ENCODE measurements around the gene LRRC28.

DNA sequence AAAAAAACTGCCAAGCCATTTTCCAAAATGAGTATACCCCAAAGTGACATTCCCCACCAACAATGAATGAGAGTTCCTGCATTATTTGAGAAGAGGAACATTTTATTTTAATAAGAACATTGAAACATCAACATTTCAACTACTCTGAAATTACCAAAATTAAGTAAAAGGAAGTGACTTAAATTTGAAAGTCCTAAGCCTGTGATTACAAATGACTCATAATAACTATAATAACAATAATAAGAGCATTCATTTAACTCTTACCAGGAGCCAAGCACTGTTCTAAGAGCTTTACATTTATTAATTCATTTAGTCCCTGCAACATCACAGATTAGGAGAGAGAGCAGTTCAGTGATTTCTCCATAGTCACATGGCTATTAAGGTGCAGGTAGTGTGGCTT lies 32.4 kb downstream of the LRRC28 start:
- TF ChIP-seq, protein P1, sequence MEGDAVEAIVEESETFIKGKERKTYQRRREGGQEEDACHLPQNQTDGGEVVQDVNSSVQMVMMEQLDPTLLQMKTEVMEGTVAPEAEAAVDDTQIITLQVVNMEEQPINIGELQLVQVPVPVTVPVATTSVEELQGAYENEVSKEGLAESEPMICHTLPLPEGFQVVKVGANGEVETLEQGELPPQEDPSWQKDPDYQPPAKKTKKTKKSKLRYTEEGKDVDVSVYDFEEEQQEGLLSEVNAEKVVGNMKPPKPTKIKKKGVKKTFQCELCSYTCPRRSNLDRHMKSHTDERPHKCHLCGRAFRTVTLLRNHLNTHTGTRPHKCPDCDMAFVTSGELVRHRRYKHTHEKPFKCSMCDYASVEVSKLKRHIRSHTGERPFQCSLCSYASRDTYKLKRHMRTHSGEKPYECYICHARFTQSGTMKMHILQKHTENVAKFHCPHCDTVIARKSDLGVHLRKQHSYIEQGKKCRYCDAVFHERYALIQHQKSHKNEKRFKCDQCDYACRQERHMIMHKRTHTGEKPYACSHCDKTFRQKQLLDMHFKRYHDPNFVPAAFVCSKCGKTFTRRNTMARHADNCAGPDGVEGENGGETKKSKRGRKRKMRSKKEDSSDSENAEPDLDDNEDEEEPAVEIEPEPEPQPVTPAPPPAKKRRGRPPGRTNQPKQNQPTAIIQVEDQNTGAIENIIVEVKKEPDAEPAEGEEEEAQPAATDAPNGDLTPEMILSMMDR (IDR thresholded peaks at IDR 0.05; ENCODE audit: low read depth, low read length), result no peak
- TF ChIP-seq EZH2phosphoT487 (IDR thresholded peaks at IDR 0.05; ENCODE audit: low read depth), result no peak

Measured in OCI-LY3 (cell line).